ENCODE data around the gene LAD1. TPM values are rescaled to one million over a fixed set of nuclear protein-coding genes. Genes with fewer than 3 reads are reported as not detected.

LAD1 gene
- polyA plus RNA-seq, 1 of the 3 experiments (the other 2 are of a cell fraction) = not detected

DNA sequence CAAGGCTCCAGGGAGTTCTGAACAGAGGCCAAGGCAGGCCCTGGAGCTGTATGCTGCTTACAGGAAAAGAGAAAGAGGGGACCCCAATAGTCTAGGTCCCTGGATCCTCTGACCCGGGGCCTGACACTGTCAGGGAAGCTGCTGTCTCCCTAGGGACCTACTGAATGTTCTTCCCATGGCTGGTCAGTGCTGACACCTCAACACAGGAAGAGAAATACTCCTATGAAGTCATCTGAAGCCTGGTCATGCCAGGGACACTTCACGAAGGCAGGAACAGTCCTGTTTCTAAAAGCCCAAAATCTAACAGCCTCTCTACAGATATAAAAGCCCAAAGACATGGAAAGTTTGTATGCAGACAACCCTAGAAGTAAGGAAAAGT is 1.7 kb upstream of the LAD1 start:
- TF ChIP-seq ZBTB33 (IDR thresholded peaks at IDR 0.05; ENCODE audit: borderline replicate concordance, low read depth) (no peak), EP300 (IDR thresholded peaks at IDR 0.05; ENCODE audit: borderline replicate concordance in 1 of 2, low read depth in 1 of 2, low read length in 1 of 2) (no peak), CTCF (IDR thresholded peaks at IDR 0.05) (no peak), CHD2 (IDR thresholded peaks at IDR 0.05; ENCODE audit: low read length, partially characterized antibody) (no peak), RAD21 (IDR thresholded peaks at IDR 0.05; ENCODE audit: low read length) (no peak), TAF1 (IDR thresholded peaks at IDR 0.05; ENCODE audit: borderline replicate concordance, low read depth, low read length) (no peak), FOSL2 (IDR thresholded peaks at IDR 0.05; ENCODE audit: borderline replicate concordance, low read depth) (no peak), RCOR1 (IDR thresholded peaks at IDR 0.05; ENCODE audit: low read length) (no peak), TEAD4 (IDR thresholded peaks at IDR 0.05; ENCODE audit: borderline replicate concordance, insufficient read depth) (no peak), SMC3 (IDR thresholded peaks at IDR 0.05; ENCODE audit: low read depth, low read length) (no peak), FOXJ3 (CRISPR knock-in tag; IDR thresholded peaks at IDR 0.05) (no peak), MEF2A (IDR thresholded peaks at IDR 0.05; ENCODE audit: borderline replicate concordance, low read depth) (no peak), SIN3A (IDR thresholded peaks at IDR 0.05; ENCODE audit: borderline replicate concordance, low read depth, low read length) (no peak), ELF1 (IDR thresholded peaks at IDR 0.05) (no peak), NFIC (IDR thresholded peaks at IDR 0.05; ENCODE audit: borderline replicate concordance) (no peak), USF1 (IDR thresholded peaks at IDR 0.05; ENCODE audit: borderline replicate concordance, low read depth) (no peak)
- POLR2A ChIA-PET = no interaction called here
- H3K9me3 ChIP-seq = no peaks in the 10 kb centered on the region
- no peaks in the 10 kb centered on the region for H3K79me2 ChIP-seq (ENCODE audit: insufficient read depth)
- H3K4me3 ChIP-seq (ENCODE audit: low read depth in 2 of 2, low read length in 1 of 2) = no peak overlapping the region
- H3K27me3 ChIP-seq (ENCODE audit: insufficient read depth) = peaks cover 35% of the 10 kb centered on the region; the same call in 1 of the 2 replicates
- WGBS (ENCODE audit: low lambda C conversion rate) = 64% methylated on average over 2 of the region's 2 CpGs
- peaks cover 0 to 9% of the 10 kb centered on the region in 2 experiments; a peak in 1 of 4 replicates for H3K4me1 ChIP-seq (ENCODE audit: control insufficient read depth in 1 of 2, insufficient read depth in 2 of 2, low read depth in 1 of 2, low read length in 1 of 2)
- H3K9ac ChIP-seq = no peak overlapping the region
- no peaks in the 10 kb centered on the region for H3F3A ChIP-seq (replicated peaks; ENCODE audit: insufficient read depth)
- no peaks in the 10 kb centered on the region for H3K36me3 ChIP-seq (replicated peaks in 1 of 2; ENCODE audit: control insufficient read depth in 1 of 2, insufficient read depth in 2 of 2, low read length in 1 of 2)
- no peak overlapping the region for H3K4me2 ChIP-seq
- no peaks in the 10 kb centered on the region for H4K20me1 ChIP-seq (ENCODE audit: insufficient read depth)
- no peaks in the 10 kb centered on the region for H3K9me2 ChIP-seq
- CTCF ChIA-PET = interaction anchor here (0.6 to 2.7 kb wide), 6 partner anchors 11 to 205 kb away, joined by 3 to 11 read pairs (median 4); no protein-coding TSS in a partner anchor
- H2AFZ ChIP-seq (ENCODE audit: low read depth) = no peak overlapping the region
- H3K27ac ChIP-seq (ENCODE audit: low read depth in 2 of 2, low read length in 1 of 2) = no peak overlapping the region
- no peak for DNase-seq

Data from SK-N-SH (cell line).